ENCODE results near the gene S100A10. TPM values are rescaled to one million over a fixed set of nuclear protein-coding genes. Genes with fewer than 3 reads are reported as not detected.
A peak's percentile ranks its signal among the peaks of the same experiment; 100 is the strongest.

The S100A10 gene
- total RNA-seq, 1 experiment from 2014 or later, result 400 TPM

DNA sequence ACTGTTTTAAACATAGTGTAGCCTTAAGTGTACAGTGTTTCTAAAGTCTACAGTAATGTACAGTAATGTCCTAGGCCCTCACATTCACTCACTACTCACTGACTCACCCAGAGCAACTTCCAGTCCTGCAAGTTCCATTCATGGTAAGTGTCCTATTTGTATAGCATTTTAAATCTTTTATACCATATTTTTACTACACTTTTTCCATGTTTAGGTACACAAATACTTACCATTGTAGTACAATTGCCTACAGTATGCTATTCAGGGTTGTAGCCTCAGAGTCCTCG, 3.6 kb upstream of the S100A10 start:
- DNase-seq (peak; percentile 61), ATAC-seq (no peak)
- no peaks in the 10 kb centered on the region for H3K9me3 ChIP-seq (ENCODE audit: low read length)
- H3K4me3 ChIP-seq (ENCODE audit: low read length), result no peak overlapping the region
- no peaks in the 10 kb centered on the region for H3K27me3 ChIP-seq (ENCODE audit: low read length)
- peaks cover 69% of the 10 kb centered on the region for H3K4me1 ChIP-seq (ENCODE audit: insufficient read depth, low read length)
- ChIA-PET POLR2A (ENCODE audit: unreplicated experiment) (no interaction called here), CTCF (no interaction called here)
- TF ChIP-seq, protein P1, sequence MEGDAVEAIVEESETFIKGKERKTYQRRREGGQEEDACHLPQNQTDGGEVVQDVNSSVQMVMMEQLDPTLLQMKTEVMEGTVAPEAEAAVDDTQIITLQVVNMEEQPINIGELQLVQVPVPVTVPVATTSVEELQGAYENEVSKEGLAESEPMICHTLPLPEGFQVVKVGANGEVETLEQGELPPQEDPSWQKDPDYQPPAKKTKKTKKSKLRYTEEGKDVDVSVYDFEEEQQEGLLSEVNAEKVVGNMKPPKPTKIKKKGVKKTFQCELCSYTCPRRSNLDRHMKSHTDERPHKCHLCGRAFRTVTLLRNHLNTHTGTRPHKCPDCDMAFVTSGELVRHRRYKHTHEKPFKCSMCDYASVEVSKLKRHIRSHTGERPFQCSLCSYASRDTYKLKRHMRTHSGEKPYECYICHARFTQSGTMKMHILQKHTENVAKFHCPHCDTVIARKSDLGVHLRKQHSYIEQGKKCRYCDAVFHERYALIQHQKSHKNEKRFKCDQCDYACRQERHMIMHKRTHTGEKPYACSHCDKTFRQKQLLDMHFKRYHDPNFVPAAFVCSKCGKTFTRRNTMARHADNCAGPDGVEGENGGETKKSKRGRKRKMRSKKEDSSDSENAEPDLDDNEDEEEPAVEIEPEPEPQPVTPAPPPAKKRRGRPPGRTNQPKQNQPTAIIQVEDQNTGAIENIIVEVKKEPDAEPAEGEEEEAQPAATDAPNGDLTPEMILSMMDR (conservative IDR thresholded peaks at IDR 0.05; ENCODE audit: low read depth, low read length), result no peak
- TF ChIP-seq EZH2 (IDR thresholded peaks at IDR 0.05; ENCODE audit: low read length, unreplicated experiment) (no peak), EZH2phosphoT487 (IDR thresholded peaks at IDR 0.05; ENCODE audit: borderline replicate concordance, low read length) (no peak)
- H3K9me2 ChIP-seq (replicated peaks; ENCODE audit: low read length), result no peaks in the 10 kb centered on the region
- H3K9ac ChIP-seq (ENCODE audit: low read length), result no peak overlapping the region
- BruUV-seq (replicated peaks), result no TSS peak
- H2AFZ ChIP-seq (ENCODE audit: low read length), result no peak overlapping the region
- peaks cover 12% of the 10 kb centered on the region for H3K79me2 ChIP-seq (ENCODE audit: low read length)
- peak overlapping the region; percentile 52 for H3K4me2 ChIP-seq (ENCODE audit: low read length)
- H4K20me1 ChIP-seq (ENCODE audit: low read length), result no peaks in the 10 kb centered on the region
- H3K36me3 ChIP-seq (ENCODE audit: low read depth, low read length), result no peaks in the 10 kb centered on the region
- intact Hi-C loops (cut with micrococcal nuclease), result loop anchor here (10.0 kb wide), 1 partner anchor 382 kb away; the partner anchor contains the start of gene SNX27
- peaks cover 15% of the 10 kb centered on the region for H3F3A ChIP-seq (ENCODE audit: low read length, unreplicated experiment)
- H3K27ac ChIP-seq (ENCODE audit: low read length), result peak overlapping the region; percentile 54

DNA sequence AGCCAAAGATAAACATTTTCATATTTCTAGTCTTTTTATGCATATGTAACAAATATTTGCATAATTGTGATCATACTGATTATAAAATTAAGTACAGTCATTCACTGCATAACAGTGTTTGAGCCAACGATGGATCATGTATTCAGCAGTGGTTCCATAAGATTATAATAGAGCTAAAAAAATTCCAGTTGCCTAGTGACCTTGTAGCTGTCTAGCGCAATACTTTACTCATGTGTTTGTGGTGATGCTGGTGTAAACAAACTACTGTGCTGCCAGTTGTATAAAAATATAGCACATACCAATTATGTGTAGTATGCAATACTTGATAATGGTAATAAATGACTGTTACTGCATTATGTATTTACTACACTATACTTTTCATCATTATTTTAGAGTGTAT, 2.1 kb upstream of the S100A10 start:
- H3K4me2 ChIP-seq (ENCODE audit: low read length), result peak overlapping the region; percentile 70
- ChIA-PET POLR2A (ENCODE audit: unreplicated experiment) (interaction anchor here (0.6 to 1.3 kb wide), 3 partner anchors 13 to 59 kb away, joined by 3 to 7 read pairs (median 3); no protein-coding TSS in a partner anchor), CTCF (interaction anchor here (0.6 to 1.5 kb wide), 6 partner anchors 28 to 517 kb away, joined by 3 to 13 read pairs (median 6); no protein-coding TSS in a partner anchor)
- peaks cover 15% of the 10 kb centered on the region for H3F3A ChIP-seq (ENCODE audit: low read length, unreplicated experiment)
- H3K27ac ChIP-seq (ENCODE audit: low read length), result peak overlapping the region; percentile 97
- no peaks in the 10 kb centered on the region for H3K9me3 ChIP-seq (ENCODE audit: low read length)
- peak; percentile 55 for DNase-seq
- no peaks in the 10 kb centered on the region for H3K9me2 ChIP-seq (replicated peaks; ENCODE audit: low read length)
- intact Hi-C loops (cut with micrococcal nuclease), result loop anchor here (1.0 to 10.0 kb wide), 2 partner anchors 27 to 381 kb away; partner anchors contain the start of gene SNX27
- no peaks in the 10 kb centered on the region for H3K27me3 ChIP-seq (ENCODE audit: low read length)
- peaks cover 13% of the 10 kb centered on the region for H4K20me1 ChIP-seq (ENCODE audit: low read length)
- H3K9ac ChIP-seq (ENCODE audit: low read length), result peak overlapping the region; percentile 57; the same call in 1 of the 2 replicates
- ATAC-seq, result no peak
- BruUV-seq (replicated peaks), result no TSS peak
- TF ChIP-seq, protein P1 (conservative IDR thresholded peaks at IDR 0.05; ENCODE audit: low read depth, low read length), result no peak
- no peak for TF ChIP-seq EZH2phosphoT487 (IDR thresholded peaks at IDR 0.05; ENCODE audit: borderline replicate concordance, low read length)
- no peak for TF ChIP-seq EZH2 (IDR thresholded peaks at IDR 0.05; ENCODE audit: low read length, unreplicated experiment)
- peaks cover 73% of the 10 kb centered on the region for H3K4me1 ChIP-seq (ENCODE audit: insufficient read depth, low read length)
- no peak overlapping the region for H3K4me3 ChIP-seq (ENCODE audit: low read length)
- H3K36me3 ChIP-seq (ENCODE audit: low read depth, low read length), result peaks cover 8% of the 10 kb centered on the region; the same call in 1 of the 2 replicates
- H2AFZ ChIP-seq (ENCODE audit: low read length), result no peak overlapping the region
- H3K79me2 ChIP-seq (ENCODE audit: low read length), result peaks cover 27% of the 10 kb centered on the region

DNA sequence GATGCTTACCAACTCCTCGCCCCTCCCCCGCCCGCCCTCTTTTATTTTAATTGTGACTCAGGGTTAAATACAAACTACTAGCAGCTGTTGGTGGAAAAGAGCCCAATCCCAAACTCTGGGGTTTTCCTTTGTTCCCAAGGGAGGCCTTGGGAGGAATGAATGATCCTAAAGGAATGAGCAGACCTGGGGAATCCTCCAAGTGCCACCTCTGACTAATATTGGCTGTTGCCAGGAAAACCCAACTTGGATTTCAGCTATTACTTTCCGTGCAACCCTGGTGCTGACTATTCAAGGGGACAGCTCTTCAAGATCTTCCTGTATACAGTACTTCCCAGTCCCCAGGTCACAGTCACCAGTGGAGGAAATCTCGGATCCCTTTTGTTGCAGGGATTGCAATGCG, 1.3 kb upstream of the S100A10 start:
- intact Hi-C loops (cut with micrococcal nuclease), result loop anchor here (10.0 kb wide), 1 partner anchor 380 kb away; the partner anchor contains the start of gene SNX27
- Histone ChIP-seq H3K9ac (ENCODE audit: low read length) (peak overlapping the region; percentile 57), H3K4me1 (ENCODE audit: insufficient read depth, low read length) (peaks cover 75% of the 10 kb centered on the region), H4K20me1 (ENCODE audit: low read length) (peaks cover 21% of the 10 kb centered on the region), H3K36me3 (ENCODE audit: low read depth, low read length) (peaks cover 13% of the 10 kb centered on the region), H3F3A (ENCODE audit: low read length, unreplicated experiment) (peaks cover 22% of the 10 kb centered on the region), H3K9me3 (ENCODE audit: low read length) (no peaks in the 10 kb centered on the region), H2AFZ (ENCODE audit: low read length) (no peak overlapping the region), H3K27ac (ENCODE audit: low read length) (peak overlapping the region; percentile 97), H3K4me3 (ENCODE audit: low read length) (peak overlapping the region; percentile 20; the same call in 1 of the 2 replicates), H3K9me2 (replicated peaks; ENCODE audit: low read length) (no peaks in the 10 kb centered on the region), H3K27me3 (ENCODE audit: low read length) (no peaks in the 10 kb centered on the region), H3K79me2 (ENCODE audit: low read length) (peaks cover 35% of the 10 kb centered on the region), H3K4me2 (ENCODE audit: low read length) (peak overlapping the region; percentile 70)
- peak; percentile 100 for DNase-seq
- ChIA-PET CTCF (interaction anchor here (0.7 to 1.5 kb wide), 5 partner anchors 22 to 61 kb away, joined by 3 to 13 read pairs (median 4); no protein-coding TSS in a partner anchor), POLR2A (ENCODE audit: unreplicated experiment) (interaction anchor here (0.6 to 1.0 kb wide), 5 partner anchors 15 to 1626 kb away, joined by 3 to 15 read pairs (median 4); partner anchors contain the start of gene S100A11)
- peak; percentile 2 for ATAC-seq
- no peak for TF ChIP-seq EZH2 (IDR thresholded peaks at IDR 0.05; ENCODE audit: low read length, unreplicated experiment)
- TF ChIP-seq, protein P1 (conservative IDR thresholded peaks at IDR 0.05; ENCODE audit: low read depth, low read length), result no peak
- TF ChIP-seq EZH2phosphoT487 (IDR thresholded peaks at IDR 0.05; ENCODE audit: borderline replicate concordance, low read length), result no peak
- BruUV-seq (replicated peaks), result no TSS peak

Measured in PC-3 (cell line).